CD8-positive, alpha-beta memory T cell (primary cell): Measurements from ENCODE around the gene RGL2. TPM values are rescaled to one million over a fixed set of nuclear protein-coding genes. Genes with fewer than 3 reads are reported as not detected.
A peak's percentile ranks its signal among the peaks of the same experiment; 100 is the strongest.

Source experiments
- CTCF ChIA-PET: fragments of 350-600 bp; sonication (Branson Sonifier 250); formaldehyde crosslinking; loops from one replicate; lab custom pipeline; 2021; ENCODE audit warnings: antibody characterized with exemption; lab: Charles Lee
- POLR2A ChIA-PET: fragments of 350-600 bp; sonication (Branson Sonifier 250); formaldehyde crosslinking; loops from one replicate; lab custom pipeline; 2021; ENCODE audit warnings: antibody characterized with exemption; lab: Charles Lee
- DNase-seq, 5 donors: peaks; one replicate each; pipeline versions ENCODE4 v3.0.0 to v3.0.0-alpha.2; 2020 to 2022; ENCODE audit warnings: mixed read lengths in 1 of 5
- H3K27ac ChIP-seq: one replicate; pipeline ENCODE4 v1.7.0; 2013; ENCODE audit warnings: low read depth, mild to moderate bottlenecking, low read length, moderate library complexity
- H3K27me3 ChIP-seq: 2 replicates; pipeline ENCODE4 v1.7.0; 2013; ENCODE audit warnings: low read length, mild to moderate bottlenecking; ENCODE audit not compliant: insufficient read depth, poor library complexity, severe bottlenecking
- H3K36me3 ChIP-seq: 2 replicates; pipeline ENCODE4 v1.7.0; 2013; ENCODE audit warnings: mild to moderate bottlenecking, low read length, moderate library complexity; ENCODE audit not compliant: insufficient read depth
- H3K4me1 ChIP-seq: 2 replicates; pipeline ENCODE4 v1.7.0; 2013; ENCODE audit warnings: mild to moderate bottlenecking, low read length, moderate library complexity; ENCODE audit not compliant: insufficient read depth
- H3K4me3 ChIP-seq: 2 replicates; pipeline ENCODE4 v1.7.0; 2013; ENCODE audit warnings: mild to moderate bottlenecking, low read length
- H3K9me3 ChIP-seq: 2 replicates; pipeline ENCODE4 v1.7.0; 2013; ENCODE audit warnings: mild to moderate bottlenecking, low read length
- H3K27ac Mint-ChIP-seq, 8 donors: one replicate each; pipeline ENCODE4 v1.8.0; 2020 to 2021; ENCODE audit warnings: mixed read lengths in 8 of 8, mild to moderate bottlenecking in 6 of 8, inconsistent platforms in 3 of 8, moderate library complexity in 3 of 8
- H3K27me3 Mint-ChIP-seq, 2 donors: one replicate each; pipeline ENCODE4 v1.8.0; 2020 to 2021; ENCODE audit warnings: mixed read lengths in 2 of 2, mild to moderate bottlenecking in 1 of 2, moderate library complexity in 1 of 2
- H3K36me3 Mint-ChIP-seq, 3 donors: one replicate each; pipeline ENCODE4 v1.8.0; 2020 to 2021; ENCODE audit warnings: mixed read lengths in 3 of 3, inconsistent platforms in 1 of 3, mild to moderate bottlenecking in 1 of 3
- H3K4me1 Mint-ChIP-seq, 3 donors: one replicate each; pipeline ENCODE4 v1.8.0; 2020 to 2021; ENCODE audit warnings: mixed read lengths in 3 of 3, inconsistent platforms in 1 of 3, mild to moderate bottlenecking in 1 of 3
- H3K4me3 Mint-ChIP-seq, 7 donors: one replicate each; pipeline ENCODE4 v1.8.0; 2020 to 2021; ENCODE audit warnings: mixed read lengths in 7 of 7, mild to moderate bottlenecking in 6 of 7, moderate library complexity in 4 of 7, inconsistent platforms in 2 of 7
- H3K9me3 Mint-ChIP-seq, 5 donors: one replicate each; pipeline ENCODE4 v1.8.0; 2020 to 2022; ENCODE audit warnings: mixed read lengths in 5 of 5, mild to moderate bottlenecking in 3 of 5, moderate library complexity in 2 of 5, inconsistent platforms in 1 of 5
- polyA plus RNA-seq: library from polyadenylated mRNA; unstranded; fragments of 300-500 nt; fragmentation: Illumina TruSeq; gene quantifications from one replicate; pipeline ENCODE4 v1.2.3, GENCODE V29; 2021
- total RNA-seq, 2 experiments: library from RNA; stranded (reverse); gene quantifications; one replicate each; pipeline ENCODE4 v1.2.3, GENCODE V29; 2021

The RGL2 gene
- total and polyA plus RNA-seq, 3 experiments from 2014 or later = 10.4 to 22.9 (median 20.5) TPM

GRCh38 chr6:33279257-33279695, 19.5 kb downstream of the RGL2 start:
- Histone ChIP-seq H3K4me1 (peaks cover 35% of the 10 kb centered on the region), H3K9me3 (no peaks in the 10 kb centered on the region), H3K36me3 (peaks cover 31% of the 10 kb centered on the region), H3K27ac (no peak overlapping the region), H3K27me3 (no peaks in the 10 kb centered on the region), H3K4me3 (no peak overlapping the region)
- peak overlapping the region in 5 of 7 donors; percentile 29 to 98 (median 89) for H3K4me3 Mint-ChIP-seq
- H3K27me3 Mint-ChIP-seq = no peaks in the 10 kb centered on the region
- peaks cover 43 to 74% (median 57%) of the 10 kb centered on the region in 3 donors for H3K4me1 Mint-ChIP-seq
- ChIA-PET CTCF (interaction anchor here (3.2 to 3.8 kb wide), 2 partner anchors 9 to 19 kb away, joined by 33 to 38 read pairs; partner anchors contain the start of genes PFDN6, RGL2 and WDR46), POLR2A (interaction anchor here (0.9 to 1.8 kb wide), 2 partner anchors 8 to 20 kb away, joined by 3 to 9 read pairs; partner anchors contain the start of gene RGL2)
- peaks cover 0 to 85% (median 17%) of the 10 kb centered on the region in 3 donors for H3K36me3 Mint-ChIP-seq
- H3K27ac Mint-ChIP-seq = peak overlapping the region in 4 of 8 donors; percentile 38 to 92 (median 90)
- H3K9me3 Mint-ChIP-seq = no peaks in the 10 kb centered on the region
- no peak for DNase-seq

GRCh38 chr6:33278810-33279209, 19.9 kb downstream of the RGL2 start:
- H3K9me3 Mint-ChIP-seq = no peaks in the 10 kb centered on the region
- no peaks in the 10 kb centered on the region for H3K27me3 ChIP-seq
- CTCF ChIA-PET = interaction anchor here (0.8 to 3.8 kb wide), 5 partner anchors 10 to 112 kb away, joined by 4 to 38 read pairs (median 11); partner anchors contain the start of genes PFDN6, RGL2 and WDR46
- POLR2A ChIA-PET = interaction anchor here (0.9 to 2.7 kb wide), 4 partner anchors 9 to 29 kb away, joined by 3 to 24 read pairs (median 6); partner anchors contain the start of gene RGL2
- peaks cover 40% of the 10 kb centered on the region for H3K4me1 ChIP-seq
- H3K36me3 ChIP-seq = peaks cover 29% of the 10 kb centered on the region
- H3K4me1 Mint-ChIP-seq = peaks cover 46 to 79% (median 61%) of the 10 kb centered on the region in 3 donors
- H3K27me3 Mint-ChIP-seq = no peaks in the 10 kb centered on the region
- no peak overlapping the region for H3K27ac ChIP-seq
- peak overlapping the region; percentile 47 to 98 (median 89) for H3K4me3 Mint-ChIP-seq
- peaks cover 0 to 86% (median 17%) of the 10 kb centered on the region in 3 donors for H3K36me3 Mint-ChIP-seq
- H3K9me3 ChIP-seq = no peaks in the 10 kb centered on the region
- H3K4me3 ChIP-seq = no peak overlapping the region
- peak overlapping the region in 7 of 8 donors; percentile 60 to 96 (median 92) for H3K27ac Mint-ChIP-seq
- DNase-seq = no peak

GRCh38 chr6:33278392-33278741, 20.4 kb downstream of the RGL2 start:
- Histone ChIP-seq H3K4me1 (peaks cover 44% of the 10 kb centered on the region), H3K27ac (peak overlapping the region; percentile 68), H3K4me3 (peak overlapping the region; percentile 80), H3K36me3 (peaks cover 29% of the 10 kb centered on the region), H3K9me3 (no peaks in the 10 kb centered on the region), H3K27me3 (no peaks in the 10 kb centered on the region)
- Mint-ChIP-seq H3K27ac (peak overlapping the region; percentile 60 to 96 (median 92)), H3K4me3 (peak overlapping the region; percentile 47 to 98 (median 89)), H3K4me1 (peaks cover 50 to 83% (median 66%) of the 10 kb centered on the region in 3 donors), H3K9me3 (no peaks in the 10 kb centered on the region), H3K27me3 (no peaks in the 10 kb centered on the region), H3K36me3 (peaks cover 0 to 90% (median 18%) of the 10 kb centered on the region in 3 donors)
- no peak for DNase-seq
- POLR2A ChIA-PET = interaction anchor here (0.5 to 2.8 kb wide), 7 partner anchors 9 to 29 kb away, joined by 3 to 41 read pairs (median 9); partner anchors contain the start of genes PFDN6, RGL2 and WDR46
- CTCF ChIA-PET = interaction anchor here (0.8 to 3.8 kb wide), 7 partner anchors 10 to 112 kb away, joined by 3 to 38 read pairs (median 9); partner anchors contain the start of genes PFDN6, RGL2 and WDR46

- no peaks in the 10 kb centered on the region for H3K9me3 ChIP-seq
- H3K27me3 ChIP-seq = no peaks in the 10 kb centered on the region
- peaks cover 29% of the 10 kb centered on the region for H3K36me3 ChIP-seq
- H3K27me3 Mint-ChIP-seq = no peaks in the 10 kb centered on the region
- peak overlapping the region; percentile 68 for H3K27ac ChIP-seq
- CTCF ChIA-PET = interaction anchor here (0.6 to 3.8 kb wide), 18 partner anchors 11 to 433 kb away, joined by 3 to 38 read pairs (median 4); partner anchors contain the start of genes PFDN6, RGL2 and WDR46
- H3K4me1 Mint-ChIP-seq = peaks cover 56 to 89% (median 71%) of the 10 kb centered on the region in 3 donors
- H3K36me3 Mint-ChIP-seq = peaks cover 0 to 90% (median 20%) of the 10 kb centered on the region in 3 donors
- no peaks in the 10 kb centered on the region for H3K9me3 Mint-ChIP-seq
- peaks cover 50% of the 10 kb centered on the region for H3K4me1 ChIP-seq
- peak overlapping the region; percentile 80 for H3K4me3 ChIP-seq
- POLR2A ChIA-PET = interaction anchor here (0.5 to 2.8 kb wide), 19 partner anchors 9 to 306 kb away, joined by 3 to 41 read pairs (median 4); partner anchors contain the start of genes HLA-DPA1, PFDN6, RGL2 and RING1
- DNase-seq = peak; percentile 16 to 63 (median 34)
- H3K27ac Mint-ChIP-seq = peak overlapping the region; percentile 89 to 96 (median 92)
- H3K4me3 Mint-ChIP-seq = peak overlapping the region; percentile 88 to 98 (median 89)
Observed at GRCh38 chr6:33277663-33278391, 20.9 kb downstream of the RGL2 start.

GRCh38 chr6:33276864-33277662, 21.7 kb downstream of the RGL2 start, which contains the start of gene B3GALT4:
TSS of gene B3GALT4 (plus strand) at chr6:33277123. CDS start at chr6:33277420, 297 bp downstream.
- Mint-ChIP-seq H3K4me3 (peak within 1 kb of the TSS; percentile 88 to 98 (median 89)), H3K27ac (peak within 1 kb of the TSS; percentile 90 to 99 (median 94)), H3K9me3 (no peaks in the 10 kb centered on the region), H3K4me1 (peaks cover 61 to 92% (median 79%) of the 10 kb centered on the region in 3 donors), H3K36me3 (peaks cover 0 to 89% (median 16%) of the 10 kb centered on the region in 3 donors), H3K27me3 (no peaks in the 10 kb centered on the region)
- no peaks in the 10 kb centered on the region for H3K9me3 ChIP-seq
- POLR2A ChIA-PET = interaction anchor here (0.6 to 2.8 kb wide), 20 partner anchors 10 to 305 kb away, joined by 3 to 41 read pairs (median 4); partner anchors contain the start of genes HLA-DPA1, PFDN6, RGL2 and RING1
- peak within 1 kb of the TSS; percentile 80 for H3K4me3 ChIP-seq
- no peaks in the 10 kb centered on the region for H3K27me3 ChIP-seq
- H3K36me3 ChIP-seq = peaks cover 26% of the 10 kb centered on the region
- peak; percentile 58 to 79 (median 73) for DNase-seq
- CTCF ChIA-PET = interaction anchor here (0.6 to 3.8 kb wide), 18 partner anchors 11 to 432 kb away, joined by 3 to 38 read pairs (median 4); partner anchors contain the start of genes PFDN6, RGL2 and WDR46
- H3K27ac ChIP-seq = peak within 1 kb of the TSS; percentile 68
- peaks cover 57% of the 10 kb centered on the region for H3K4me1 ChIP-seq

GRCh38 chr6:33276581-33276863, 22.2 kb downstream of the RGL2 start:
- ChIA-PET POLR2A (interaction anchor here (0.6 to 2.8 kb wide), 14 partner anchors 11 to 305 kb away, joined by 3 to 41 read pairs (median 4); partner anchors contain the start of genes HLA-DPA1, PFDN6, RGL2 and WDR46), CTCF (interaction anchor here (0.9 to 3.8 kb wide), 10 partner anchors 12 to 431 kb away, joined by 3 to 38 read pairs (median 10); partner anchors contain the start of genes PFDN6, RGL2 and WDR46)
- DNase-seq = no peak
- H3K27me3 Mint-ChIP-seq = no peaks in the 10 kb centered on the region
- no peaks in the 10 kb centered on the region for H3K9me3 Mint-ChIP-seq
- peak overlapping the region; percentile 16 to 99 (median 94) for H3K27ac Mint-ChIP-seq
- Histone ChIP-seq H3K36me3 (peaks cover 24% of the 10 kb centered on the region), H3K4me1 (peaks cover 57% of the 10 kb centered on the region), H3K27ac (peak overlapping the region; percentile 68), H3K27me3 (no peaks in the 10 kb centered on the region), H3K9me3 (no peaks in the 10 kb centered on the region), H3K4me3 (peak overlapping the region; percentile 80)
- peak overlapping the region; percentile 83 to 98 (median 87) for H3K4me3 Mint-ChIP-seq
- H3K36me3 Mint-ChIP-seq = peaks cover 0 to 90% (median 15%) of the 10 kb centered on the region in 3 donors
- H3K4me1 Mint-ChIP-seq = peaks cover 64 to 95% (median 84%) of the 10 kb centered on the region in 3 donors
